ENCODE data around the gene EPS15.

Gene EPS15

DNA sequence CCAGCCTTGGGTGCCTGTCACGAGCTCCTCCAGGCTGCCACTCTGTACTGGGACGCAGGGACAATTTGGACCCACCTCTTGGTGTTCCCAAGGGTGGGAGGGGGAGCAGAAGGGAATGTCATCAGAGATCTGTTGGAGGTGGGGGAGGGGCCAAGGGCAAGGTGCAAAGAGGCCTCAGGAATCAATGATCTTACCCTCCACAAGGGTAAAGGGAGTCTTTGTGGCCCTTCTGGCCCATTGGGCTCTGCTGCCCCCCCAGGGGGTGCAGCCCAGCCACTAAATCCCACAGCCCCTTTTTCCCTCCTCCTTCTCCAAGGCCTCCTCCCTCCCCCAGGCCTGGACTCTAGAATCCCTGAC lies 197.2 kb downstream of the EPS15 start:
- Mint-ChIP-seq H3K36me3 (ENCODE audit: insufficient read depth) (no peaks in the 10 kb centered on the region), H3K4me3 (no peak overlapping the region), H3K27me3 (peaks cover 2 to 13% of the 10 kb centered on the region in 2 donors), H3K4me1 (ENCODE audit: low read depth in 2 of 2) (no peaks in the 10 kb centered on the region), H3K9me3 (no peaks in the 10 kb centered on the region), H3K27ac (no peak overlapping the region)
- ATAC-seq (replicated peaks) = no peak
- DNase-seq = no peak

DNA sequence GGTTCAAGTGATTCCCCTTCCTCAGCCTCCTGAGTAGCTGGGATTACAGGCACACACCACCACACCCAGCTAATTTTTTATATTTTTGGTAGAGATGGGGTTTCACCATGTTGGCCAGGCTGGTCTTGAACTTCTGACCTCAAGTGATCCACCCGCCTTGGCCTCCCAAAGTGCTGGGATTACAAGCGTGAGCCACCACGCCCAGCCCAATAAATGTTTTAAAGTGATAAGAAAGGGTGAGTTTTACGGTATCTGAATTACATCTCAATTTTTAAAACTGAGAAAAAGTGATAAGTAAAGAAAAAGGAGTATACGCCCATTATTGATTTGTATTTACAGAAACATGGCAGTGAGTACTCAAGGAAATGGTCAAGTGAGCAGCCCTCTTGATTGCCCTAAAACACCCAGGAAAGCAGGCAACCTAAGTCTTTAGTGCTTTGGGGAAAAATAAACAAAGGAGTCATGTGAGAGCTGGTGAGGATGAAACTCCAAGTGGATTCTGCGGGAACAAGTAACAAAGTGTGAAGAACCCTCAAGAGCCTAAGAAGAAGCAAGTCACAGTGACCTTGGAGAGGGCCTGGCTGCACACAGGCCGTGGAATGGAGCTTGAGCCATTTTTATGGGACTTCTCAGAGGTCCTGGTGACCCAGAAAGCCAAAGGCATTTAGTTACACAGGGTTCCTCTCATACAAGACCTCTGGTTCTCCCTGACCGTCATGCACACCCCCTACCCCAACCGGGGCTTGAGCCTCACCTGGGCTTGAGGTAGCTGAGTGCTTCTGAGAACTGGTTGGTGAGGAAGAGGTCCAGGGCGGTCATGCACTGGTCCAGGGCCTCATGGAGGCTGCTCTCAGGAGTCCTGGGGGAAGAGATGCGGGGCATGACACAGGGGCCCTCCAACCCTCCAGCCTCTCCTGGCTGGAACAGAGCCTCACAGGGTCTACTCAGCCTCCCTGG lies 197.8 kb downstream of the EPS15 start:
- Mint-ChIP-seq H3K27ac (no peak overlapping the region), H3K27me3 (peaks cover 0 to 7% of the 10 kb centered on the region in 2 donors), H3K9me3 (no peaks in the 10 kb centered on the region), H3K4me3 (no peak overlapping the region), H3K36me3 (ENCODE audit: insufficient read depth) (no peaks in the 10 kb centered on the region), H3K4me1 (ENCODE audit: low read depth in 2 of 2) (no peaks in the 10 kb centered on the region)
- ATAC-seq (replicated peaks) (no peak), DNase-seq (no peak)

DNA sequence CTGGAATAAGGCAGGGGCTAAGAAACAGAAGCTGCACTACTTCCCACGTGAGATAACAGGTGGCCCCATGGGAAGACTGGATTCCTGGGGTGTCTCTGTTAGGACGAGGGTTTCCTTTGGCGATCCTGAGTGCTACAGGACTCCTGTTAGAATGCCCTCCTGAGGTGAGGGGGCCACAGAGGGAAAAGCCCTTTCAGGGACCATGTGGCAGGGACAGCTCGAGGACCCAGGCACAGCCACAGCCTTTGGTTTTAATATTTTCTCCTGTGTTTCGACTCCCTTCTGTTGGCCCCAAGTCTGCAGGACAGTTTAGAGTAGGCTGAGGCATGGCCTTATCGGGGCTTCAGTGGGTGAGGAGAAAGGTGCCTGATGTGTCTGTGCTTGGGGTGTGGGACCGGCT lies 201.3 kb downstream of the EPS15 start:
- Mint-ChIP-seq H3K27ac (no peak overlapping the region), H3K27me3 (no peaks in the 10 kb centered on the region), H3K4me3 (no peak overlapping the region), H3K9me3 (no peaks in the 10 kb centered on the region), H3K4me1 (ENCODE audit: low read depth in 2 of 2) (peaks cover 0 to 2% of the 10 kb centered on the region in 2 donors), H3K36me3 (ENCODE audit: insufficient read depth) (no peaks in the 10 kb centered on the region)
- no peak for ATAC-seq (replicated peaks)
- no peak for DNase-seq

DNA sequence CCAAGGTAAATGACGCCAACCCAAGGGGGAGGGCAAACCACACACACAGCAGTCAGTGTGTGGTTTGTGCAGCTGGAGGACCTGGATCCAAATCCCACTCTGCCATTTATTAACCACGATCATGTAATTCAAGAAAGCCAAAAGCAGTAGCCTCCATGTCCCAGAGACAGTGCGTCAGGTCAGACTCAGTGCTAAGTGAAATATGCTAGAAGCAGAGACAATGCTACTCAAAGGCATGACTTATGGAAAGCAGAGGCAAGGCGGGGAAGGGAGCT lies 202.3 kb downstream of the EPS15 start:
- Mint-ChIP-seq H3K4me1 (ENCODE audit: low read depth in 2 of 2) (peaks cover 0 to 2% of the 10 kb centered on the region in 2 donors), H3K36me3 (ENCODE audit: insufficient read depth) (no peaks in the 10 kb centered on the region), H3K4me3 (no peak overlapping the region), H3K9me3 (no peaks in the 10 kb centered on the region), H3K27ac (peak overlapping the region in 1 of 2 donors; percentile 22), H3K27me3 (no peaks in the 10 kb centered on the region)
- ATAC-seq (replicated peaks) = no peak
- no peak for DNase-seq

- no peaks in the 10 kb centered on the region for H3K36me3 Mint-ChIP-seq (ENCODE audit: insufficient read depth)
Measured at GRCh38 chr1:51316113-51316845, 202.8 kb downstream of the EPS15 start.

GRCh38 chr1:51314974-51315373 lies 204.1 kb downstream of the EPS15 start:
- no peak overlapping the region for H3K4me3 Mint-ChIP-seq
- ATAC-seq (replicated peaks) (no peak), DNase-seq (no peak)
- no peaks in the 10 kb centered on the region for H3K9me3 Mint-ChIP-seq
- peaks cover 0 to 5% of the 10 kb centered on the region in 2 donors for H3K4me1 Mint-ChIP-seq (ENCODE audit: low read depth in 2 of 2)
- H3K36me3 Mint-ChIP-seq (ENCODE audit: insufficient read depth) = no peaks in the 10 kb centered on the region
- peak overlapping the region; percentile 18 to 57 for H3K27ac Mint-ChIP-seq
- no peaks in the 10 kb centered on the region for H3K27me3 Mint-ChIP-seq

More at GRCh38 chr1:51316113-51316845, 202.8 kb downstream of the EPS15 start:
- no peak for DNase-seq
- H3K27me3 Mint-ChIP-seq = no peaks in the 10 kb centered on the region
- no peak overlapping the region for H3K4me3 Mint-ChIP-seq
- H3K27ac Mint-ChIP-seq = peak overlapping the region in 1 of 2 donors; percentile 22
- peaks cover 0 to 2% of the 10 kb centered on the region in 2 donors for H3K4me1 Mint-ChIP-seq (ENCODE audit: low read depth in 2 of 2)
- no peaks in the 10 kb centered on the region for H3K9me3 Mint-ChIP-seq
- no peak for ATAC-seq (replicated peaks)

- Mint-ChIP-seq H3K4me1 (ENCODE audit: low read depth in 2 of 2) (peaks cover 0 to 5% of the 10 kb centered on the region in 2 donors), H3K27me3 (no peaks in the 10 kb centered on the region), H3K4me3 (no peak overlapping the region), H3K36me3 (ENCODE audit: insufficient read depth) (no peaks in the 10 kb centered on the region), H3K9me3 (no peaks in the 10 kb centered on the region), H3K27ac (peak overlapping the region; percentile 18 to 59)
- DNase-seq (no peak), ATAC-seq (replicated peaks) (no peak)
Measured at GRCh38 chr1:51313961-51314777, 204.9 kb downstream of the EPS15 start.

- Mint-ChIP-seq H3K4me3 (no peak overlapping the region), H3K36me3 (ENCODE audit: insufficient read depth) (no peaks in the 10 kb centered on the region), H3K27me3 (no peaks in the 10 kb centered on the region), H3K4me1 (ENCODE audit: low read depth in 2 of 2) (peaks cover 0 to 5% of the 10 kb centered on the region in 2 donors), H3K9me3 (no peaks in the 10 kb centered on the region), H3K27ac (peak overlapping the region; percentile 24 to 59)
- no peak for ATAC-seq (replicated peaks)
- no peak for DNase-seq
Measured at GRCh38 chr1:51313268-51313852, 205.7 kb downstream of the EPS15 start.

DNA sequence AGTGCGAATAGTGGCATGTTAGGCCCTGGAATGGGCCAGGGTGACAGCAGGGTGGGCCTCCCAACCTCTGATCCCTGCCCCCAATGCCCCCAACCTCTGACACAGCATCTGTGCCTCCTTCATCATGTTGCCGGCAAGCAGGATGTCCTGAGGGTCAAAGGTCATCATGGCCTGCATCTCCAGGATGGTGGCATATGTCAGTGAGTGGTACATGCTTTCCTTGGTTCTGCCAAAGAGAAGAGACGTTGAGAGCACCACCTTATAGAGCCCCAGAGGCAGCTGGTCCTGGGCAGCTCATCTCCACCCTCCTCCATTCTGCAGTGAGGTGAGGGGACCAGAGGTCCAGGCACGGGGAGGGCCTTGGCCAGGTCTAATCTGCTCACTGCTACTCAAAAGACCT lies 206.3 kb downstream of the EPS15 start:
- Mint-ChIP-seq H3K4me3 (no peak overlapping the region), H3K36me3 (ENCODE audit: insufficient read depth) (no peaks in the 10 kb centered on the region)

GRCh38 chr1:51311826-51312225 lies 207.2 kb downstream of the EPS15 start:
- no peaks in the 10 kb centered on the region for H3K27me3 Mint-ChIP-seq
- H3K4me1 Mint-ChIP-seq (ENCODE audit: low read depth in 2 of 2) = peaks cover 0 to 5% of the 10 kb centered on the region in 2 donors
- no peak overlapping the region for H3K27ac Mint-ChIP-seq
- no peak overlapping the region for H3K4me3 Mint-ChIP-seq
- ATAC-seq (replicated peaks) (no peak), DNase-seq (no peak)
- no peaks in the 10 kb centered on the region for H3K36me3 Mint-ChIP-seq (ENCODE audit: insufficient read depth)
- no peaks in the 10 kb centered on the region for H3K9me3 Mint-ChIP-seq

More for the DNA sequence above, 206.3 kb downstream of the EPS15 start:
- Mint-ChIP-seq H3K27ac (peak overlapping the region in 1 of 2 donors; percentile 59), H3K27me3 (no peaks in the 10 kb centered on the region), H3K9me3 (no peaks in the 10 kb centered on the region), H3K4me1 (ENCODE audit: low read depth in 2 of 2) (peaks cover 0 to 5% of the 10 kb centered on the region in 2 donors)
- ATAC-seq (replicated peaks) (no peak), DNase-seq (no peak)

- DNase-seq = no peak
- Mint-ChIP-seq H3K4me1 (ENCODE audit: low read depth in 2 of 2) (peaks cover 0 to 5% of the 10 kb centered on the region in 2 donors), H3K4me3 (no peak overlapping the region), H3K9me3 (no peaks in the 10 kb centered on the region), H3K27me3 (no peaks in the 10 kb centered on the region), H3K27ac (peak overlapping the region in 1 of 2 donors; percentile 1), H3K36me3 (ENCODE audit: insufficient read depth) (no peaks in the 10 kb centered on the region)
- no peak for ATAC-seq (replicated peaks)
Measured at GRCh38 chr1:51310871-51311613, 208.0 kb downstream of the EPS15 start.

- Mint-ChIP-seq H3K4me3 (no peak overlapping the region), H3K27ac (no peak overlapping the region), H3K4me1 (ENCODE audit: low read depth in 2 of 2) (peaks cover 0 to 3% of the 10 kb centered on the region in 2 donors), H3K27me3 (no peaks in the 10 kb centered on the region), H3K36me3 (ENCODE audit: insufficient read depth) (no peaks in the 10 kb centered on the region), H3K9me3 (no peaks in the 10 kb centered on the region)
- ATAC-seq (replicated peaks) (no peak), DNase-seq (no peak)
Measured at GRCh38 chr1:51309291-51309690, 209.8 kb downstream of the EPS15 start.
